ENCODE measurements around the gene SDK1.

DNA sequence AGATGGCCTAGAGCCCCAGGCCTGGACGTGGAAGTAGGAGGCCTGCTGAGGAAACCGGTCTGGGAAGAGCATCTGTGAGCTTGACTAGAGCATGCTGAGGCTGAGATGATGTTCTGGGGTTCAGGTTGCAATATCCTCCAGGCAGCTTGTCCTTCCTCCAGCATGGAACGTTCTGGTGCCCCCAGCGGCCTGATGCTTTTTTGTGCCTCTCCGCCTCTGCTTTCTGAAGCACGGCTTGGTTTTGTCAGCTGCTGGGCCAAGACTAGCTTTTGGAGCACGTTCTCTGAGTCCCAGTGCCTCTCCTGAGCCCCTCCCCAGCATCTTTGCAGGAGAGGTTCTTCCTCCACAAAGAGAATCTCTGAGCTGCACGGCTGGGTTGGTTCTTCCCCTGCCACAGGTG lies 699.1 kb downstream of the SDK1 start:
- no peak for TF ChIP-seq POLR2A (IDR thresholded peaks at IDR 0.05)
- TF ChIP-seq, protein P1, sequence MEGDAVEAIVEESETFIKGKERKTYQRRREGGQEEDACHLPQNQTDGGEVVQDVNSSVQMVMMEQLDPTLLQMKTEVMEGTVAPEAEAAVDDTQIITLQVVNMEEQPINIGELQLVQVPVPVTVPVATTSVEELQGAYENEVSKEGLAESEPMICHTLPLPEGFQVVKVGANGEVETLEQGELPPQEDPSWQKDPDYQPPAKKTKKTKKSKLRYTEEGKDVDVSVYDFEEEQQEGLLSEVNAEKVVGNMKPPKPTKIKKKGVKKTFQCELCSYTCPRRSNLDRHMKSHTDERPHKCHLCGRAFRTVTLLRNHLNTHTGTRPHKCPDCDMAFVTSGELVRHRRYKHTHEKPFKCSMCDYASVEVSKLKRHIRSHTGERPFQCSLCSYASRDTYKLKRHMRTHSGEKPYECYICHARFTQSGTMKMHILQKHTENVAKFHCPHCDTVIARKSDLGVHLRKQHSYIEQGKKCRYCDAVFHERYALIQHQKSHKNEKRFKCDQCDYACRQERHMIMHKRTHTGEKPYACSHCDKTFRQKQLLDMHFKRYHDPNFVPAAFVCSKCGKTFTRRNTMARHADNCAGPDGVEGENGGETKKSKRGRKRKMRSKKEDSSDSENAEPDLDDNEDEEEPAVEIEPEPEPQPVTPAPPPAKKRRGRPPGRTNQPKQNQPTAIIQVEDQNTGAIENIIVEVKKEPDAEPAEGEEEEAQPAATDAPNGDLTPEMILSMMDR (IDR thresholded peaks at IDR 0.05): no peak
